ENCODE data around the gene PPP1R3A. TPM values are rescaled to one million over a fixed set of nuclear protein-coding genes. Genes with fewer than 3 reads are reported as not detected.

PPP1R3A gene
- total RNA-seq, 1 experiment from 2014 or later, result not detected

GRCh38 chr7:113875224-113875623 is 43.6 kb downstream of the PPP1R3A start:
- Histone ChIP-seq H2BK15ac (ENCODE audit: low read depth, low read length) (no peak overlapping the region), H2BK120ac (ENCODE audit: low read depth, low read length, poor library complexity, severe bottlenecking) (no peak overlapping the region), H3K14ac (ENCODE audit: insufficient read depth, low read length) (no peak overlapping the region), H3K9me3 (ENCODE audit: control insufficient read depth, low read depth, low read length) (no peaks in the 10 kb centered on the region), H4K91ac (ENCODE audit: insufficient read length, low read depth, low read length) (no peak overlapping the region), H3K27ac (ENCODE audit: insufficient read length, low read depth, low read length) (no peak overlapping the region), H2AK5ac (ENCODE audit: insufficient read length, low read length) (no peak overlapping the region), H3K4me2 (ENCODE audit: insufficient read depth, insufficient read length, low read length) (no peak overlapping the region), H4K8ac (replicated peaks; ENCODE audit: insufficient read length, low read depth, low read length) (no peak overlapping the region), H3K56ac (ENCODE audit: insufficient read length, low read depth, low read length) (no peak overlapping the region), H4K5ac (ENCODE audit: insufficient read length, low read depth, low read length) (no peak overlapping the region), H3K9ac (ENCODE audit: extremely low read depth, insufficient read length, low read length) (no peak overlapping the region), H3K79me2 (ENCODE audit: insufficient read depth, low read length) (no peaks in the 10 kb centered on the region), H4K20me1 (ENCODE audit: control insufficient read depth, insufficient read depth, insufficient read length) (no peaks in the 10 kb centered on the region), H3K79me1 (ENCODE audit: insufficient read depth, low read depth, low read length, poor library complexity, severe bottlenecking) (no peaks in the 10 kb centered on the region), H3K4ac (ENCODE audit: low read depth, low read length) (no peak overlapping the region), H3K27me3 (ENCODE audit: insufficient read depth, low read length) (no peaks in the 10 kb centered on the region), H2BK20ac (ENCODE audit: low read depth, low read length, poor library complexity, severe bottlenecking) (no peak overlapping the region), H2BK12ac (ENCODE audit: insufficient read length, low read depth, low read length) (no peak overlapping the region), H3K23me2 (ENCODE audit: insufficient read length, low read depth, low read length, poor library complexity, severe bottlenecking) (no peaks in the 10 kb centered on the region), H3K18ac (ENCODE audit: insufficient read length, low read depth, low read length) (no peak overlapping the region), H3K4me1 (ENCODE audit: insufficient read depth, low read length) (no peaks in the 10 kb centered on the region), H3T11ph (ENCODE audit: low read length) (no peak overlapping the region), H2AFZ (ENCODE audit: low read length) (no peak overlapping the region), H3K23ac (ENCODE audit: insufficient read length, low read depth, low read length) (no peak overlapping the region), H2BK5ac (ENCODE audit: insufficient read length, low read length) (no peak overlapping the region)
- WGBS (ENCODE audit: extremely low coverage, insufficient read length, low lambda C conversion rate), result no CpG with 5 or more reads among the region's 2 CpGs
- no peaks in the 10 kb centered on the region for H3K4me1 Mint-ChIP-seq
- H3K36me3 Mint-ChIP-seq (ENCODE audit: insufficient read depth in 1 of 3, low read depth in 3 of 3), result no peaks in the 10 kb centered on the region
- TF ChIP-seq, protein P1, sequence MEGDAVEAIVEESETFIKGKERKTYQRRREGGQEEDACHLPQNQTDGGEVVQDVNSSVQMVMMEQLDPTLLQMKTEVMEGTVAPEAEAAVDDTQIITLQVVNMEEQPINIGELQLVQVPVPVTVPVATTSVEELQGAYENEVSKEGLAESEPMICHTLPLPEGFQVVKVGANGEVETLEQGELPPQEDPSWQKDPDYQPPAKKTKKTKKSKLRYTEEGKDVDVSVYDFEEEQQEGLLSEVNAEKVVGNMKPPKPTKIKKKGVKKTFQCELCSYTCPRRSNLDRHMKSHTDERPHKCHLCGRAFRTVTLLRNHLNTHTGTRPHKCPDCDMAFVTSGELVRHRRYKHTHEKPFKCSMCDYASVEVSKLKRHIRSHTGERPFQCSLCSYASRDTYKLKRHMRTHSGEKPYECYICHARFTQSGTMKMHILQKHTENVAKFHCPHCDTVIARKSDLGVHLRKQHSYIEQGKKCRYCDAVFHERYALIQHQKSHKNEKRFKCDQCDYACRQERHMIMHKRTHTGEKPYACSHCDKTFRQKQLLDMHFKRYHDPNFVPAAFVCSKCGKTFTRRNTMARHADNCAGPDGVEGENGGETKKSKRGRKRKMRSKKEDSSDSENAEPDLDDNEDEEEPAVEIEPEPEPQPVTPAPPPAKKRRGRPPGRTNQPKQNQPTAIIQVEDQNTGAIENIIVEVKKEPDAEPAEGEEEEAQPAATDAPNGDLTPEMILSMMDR (conservative IDR thresholded peaks at IDR 0.05), result no peak
- no peaks in the 10 kb centered on the region for H3K27me3 Mint-ChIP-seq (ENCODE audit: low read depth)
- no peak overlapping the region for H3K4me3 Mint-ChIP-seq
- no peaks in the 10 kb centered on the region; a peak in 1 of 5 replicates for H3K9me3 Mint-ChIP-seq
- no peak for DNase-seq
- no peak overlapping the region for H3K27ac Mint-ChIP-seq

All from H9 (cell line).